GM12878 (cell line): ENCODE results near the gene SCD5. TPM values are rescaled to one million over a fixed set of nuclear protein-coding genes. Genes with fewer than 3 reads are reported as not detected.

Source experiments
- ATAC-seq: fragments of 200-7000 bp; cut with Tn5 transposase; 3 replicates; pipeline ENCODE4 v1.9.1; 2020; ENCODE audit warnings: mild to moderate bottlenecking, moderate library complexity
- BruUV-seq: library from RNA; stranded (reverse); fragments of 400-500 nt; replicated peaks from 2 replicates; lab custom pipeline; 2021; lab: Mats Ljungman, UMichigan
- CTCF ChIA-PET: fragments of 300-600 bp; sonication (Branson Sonifier 250); formaldehyde crosslinking; extraction: SDS; loops from one replicate; lab custom pipeline; 2021; ENCODE audit warnings: inconsistent platforms; lab: Yijun Ruan, JAX
- POLR2A ChIA-PET: fragments of 350-600 bp; formaldehyde crosslinking; extraction: SDS; loops from one replicate; lab custom pipeline; 2021; ENCODE audit warnings: inconsistent platforms; lab: Charles Lee
- RAD21 ChIA-PET: fragments of 300-600 bp; sonication (Branson Sonifier 250); formaldehyde crosslinking; loops from one replicate; lab custom pipeline; 2023; ENCODE audit warnings: antibody characterized with exemption; ENCODE audit not compliant: unreplicated experiment; lab: Charles Lee
- SMC1A ChIA-PET: fragments of 300-600 bp; sonication (Branson Sonifier 250); formaldehyde crosslinking; loops from one replicate; lab custom pipeline; 2023; ENCODE audit not compliant: unreplicated experiment, uncharacterized antibody; lab: Charles Lee
- DNase-seq: peaks from one replicate; pipeline ENCODE4 v3.0.0-alpha.2; 2011; ENCODE audit warnings: low read depth, low spot score
- FAIRE-seq: peaks from 3 replicates; lab custom pipeline; 2011; peaks lifted over from hg19 to GRCh38; lab: Jason Lieb, UNC
- H2AFZ ChIP-seq: 2 replicates; pipeline ENCODE4 v1.6.0; 2011; ENCODE audit warnings: low read depth, low read length, control low read depth; ENCODE audit not compliant: control insufficient read depth
- H3K27ac ChIP-seq: 2 replicates; pipeline ENCODE4 v1.5.1; 2011; ENCODE audit warnings: control low read depth; ENCODE audit not compliant: control insufficient read depth, insufficient read depth
- H3K27me3 ChIP-seq, 2 experiments: replicated peaks in 1 of 2; 2 replicates each; pipeline versions ENCODE4 v1.6.0 to v1.6.1; 2011; ENCODE audit warnings: low read length in 1 of 2; ENCODE audit not compliant: control insufficient read depth in 2 of 2, insufficient read depth in 2 of 2
- H3K36me3 ChIP-seq, 2 experiments: 2 replicates each; pipeline ENCODE4 v1.5.1; 2011; ENCODE audit warnings: low read length in 1 of 2; ENCODE audit not compliant: control insufficient read depth in 2 of 2, insufficient read depth in 2 of 2
- H3K4me1 ChIP-seq: 2 replicates; pipeline ENCODE4 v1.6.1; 2011; ENCODE audit warnings: mild to moderate bottlenecking, low read length, moderate library complexity, mixed read lengths; ENCODE audit not compliant: control insufficient read depth, insufficient read depth
- H3K4me2 ChIP-seq: 2 replicates; pipeline ENCODE4 v1.6.0; 2011; ENCODE audit warnings: control low read depth; ENCODE audit not compliant: control insufficient read depth, insufficient read depth
- H3K4me3 ChIP-seq: fragments of 200-600 bp; sonication (generic); 2 replicates; pipeline ENCODE4 v1.5.1; 2016
- H3K79me2 ChIP-seq: 2 replicates; pipeline ENCODE4 v1.6.0; 2011; ENCODE audit warnings: low read length; ENCODE audit not compliant: control insufficient read depth, insufficient read depth
- H3K9ac ChIP-seq: 2 replicates; pipeline ENCODE4 v1.8.0; 2011; ENCODE audit warnings: low read length, control low read depth, mixed read lengths; ENCODE audit not compliant: control insufficient read depth, insufficient read depth
- H3K9me3 ChIP-seq: replicated peaks from 3 replicates; pipeline ENCODE4 v1.5.1; 2011; ENCODE audit warnings: mild to moderate bottlenecking, low read length; ENCODE audit not compliant: control insufficient read depth, insufficient read depth
- H4K20me1 ChIP-seq: 2 replicates; pipeline ENCODE4 v1.6.0; 2011; ENCODE audit not compliant: control insufficient read depth, insufficient read depth
- BRCA1 ChIP-seq: IDR thresholded peaks from 2 replicates; pipeline ENCODE4 v1.6.1; 2011; ENCODE audit warnings: low read depth, low read length, improper control_type of control experiment
- CBFB ChIP-seq: IDR thresholded peaks from 2 replicates; pipeline ENCODE4 v1.6.1; 2016; ENCODE audit warnings: antibody characterized with exemption, low read depth
- FOS ChIP-seq: IDR thresholded peaks from 3 replicates; pipeline ENCODE4 v1.6.1; 2011; ENCODE audit warnings: borderline replicate concordance; ENCODE audit not compliant: insufficient read length; ENCODE audit errors: extremely low read depth
- FOXM1 ChIP-seq: IDR thresholded peaks from 2 replicates; pipeline ENCODE4 v1.6.1; 2012; ENCODE audit warnings: low read depth, mild to moderate bottlenecking, inconsistent platforms, low read length, moderate library complexity
- GATAD2B ChIP-seq: fragments of 450-650 bp; conservative IDR thresholded peaks from 2 replicates; pipeline ENCODE4 v1.6.1; 2017; ENCODE audit warnings: low read depth, mild to moderate bottlenecking, moderate library complexity
- HCFC1 ChIP-seq: fragments of 150-350 bp; IDR thresholded peaks from 2 replicates; pipeline ENCODE4 v1.6.1; 2014; ENCODE audit warnings: low read length
- HDGF ChIP-seq: fragments of 450-650 bp; IDR thresholded peaks from 2 replicates; pipeline ENCODE4 v1.6.1; 2016; ENCODE audit warnings: antibody characterized with exemption
- KAT2A ChIP-seq: conservative IDR thresholded peaks from 2 replicates; pipeline ENCODE4 v1.6.1; 2011; ENCODE audit warnings: low read depth, low read length; ENCODE audit not compliant: control insufficient read depth
- MXI1 ChIP-seq: fragments of 150-350 bp; IDR thresholded peaks from 2 replicates; pipeline ENCODE4 v1.6.1; 2011; ENCODE audit warnings: low read depth, mild to moderate bottlenecking, inconsistent platforms, low read length, improper control_type of control experiment
- NFIC ChIP-seq: IDR thresholded peaks from 2 replicates; pipeline ENCODE4 v1.6.1; 2012; ENCODE audit warnings: low read depth, mild to moderate bottlenecking, inconsistent platforms, low read length, moderate library complexity
- NR2C1 ChIP-seq: fragments of 450-650 bp; IDR thresholded peaks from 2 replicates; pipeline ENCODE4 v1.6.1; 2017; ENCODE audit warnings: antibody characterized with exemption, mild to moderate bottlenecking, moderate library complexity
- POLR2AphosphoS2 ChIP-seq: IDR thresholded peaks from 2 replicates; pipeline ENCODE4 v1.6.1; 2011; ENCODE audit warnings: low read depth, mild to moderate bottlenecking, low read length, improper control_type of control experiment, moderate library complexity
- RFX5 ChIP-seq: IDR thresholded peaks from 2 replicates; pipeline ENCODE4 v1.6.1; 2011; ENCODE audit warnings: low read depth, low read length, improper control_type of control experiment
- SREBF1 ChIP-seq: IDR thresholded peaks from 2 replicates; pipeline ENCODE4 v1.6.1; 2012; ENCODE audit warnings: mild to moderate bottlenecking, low read length
- WRNIP1 ChIP-seq: IDR thresholded peaks from 2 replicates; pipeline ENCODE4 v1.6.1; 2011; ENCODE audit warnings: low read depth, low read length, improper control_type of control experiment, borderline replicate concordance
- WGBS: methylation state at CpG from one replicate; pipeline ENCODE4 v1.1.6; 2016; ENCODE audit warnings: low lambda C conversion rate; ENCODE audit not compliant: insufficient replicate concordance, insufficient coverage; ENCODE audit errors: missing lambda C conversion rate; 5-methylcytosine and 5-hydroxymethylcytosine counted together
- in situ Hi-C: fragments of 300-500 bp; cut with MboI; formaldehyde crosslinking; loops from 9 replicates; pipeline ENCODE4 v1.14.3; 2018; ENCODE audit warnings: mixed read lengths
- intact Hi-C: fragments of 100-400 bp; cut with micrococcal nuclease; formaldehyde crosslinking; loops from one replicate; pipeline ENCODE4 v1.14.2; 2022; ENCODE audit not compliant: unreplicated experiment
- polyA plus RNA-seq, 11 experiments: library from polyadenylated mRNA; depleted of rRNA in 4 of 11; unstranded in 6 of 11; stranded (reverse) in 5 of 11; fragments of >200 nt; fragmentation: Nextera tagmentation in 4 of 11; fragmentation: Illumina TruSeq in 1 of 11; extraction: Ambion mirVana in 4 of 11; extraction: Trizol in 1 of 11; gene quantifications; 1 replicate in 1 of 11; 2 replicates in 10 of 11; pipeline versions ENCODE4 v1.2.1 to v1.2.3, GENCODE V29; 2011 to 2016; ENCODE audit warnings: inconsistent platforms in 2 of 11, missing spikeins in 2 of 11, low read depth in 1 of 11
- total RNA-seq, 4 experiments: library from RNA; depleted of rRNA in 3 of 4; stranded (reverse); fragments of >200 nt in 3 of 4; fragmentation: Illumina TruSeq in 1 of 4; extraction: Trizol in 1 of 4; gene quantifications; 2 replicates each; pipeline versions ENCODE4 v1.2.1 to v1.2.3, GENCODE V29; 2013 to 2021
- TF ChIP-seq, protein P1 (sequence below): IDR thresholded peaks from 2 replicates; pipeline ENCODE4 v1.6.1; 2012; ENCODE audit warnings: low read depth, low read length, improper control_type of control experiment
- TF ChIP-seq, protein P2 (sequence below): fragments of 450-650 bp; IDR thresholded peaks from 2 replicates; pipeline ENCODE4 v1.6.1; 2017; ENCODE audit warnings: mild to moderate bottlenecking, low read depth, inconsistent platforms; ENCODE audit not compliant: poor library complexity, severe bottlenecking
- TF ChIP-seq, protein P3 (sequence below): fragments of 450-650 bp; IDR thresholded peaks from 2 replicates; pipeline ENCODE4 v1.6.1; 2016; ENCODE audit warnings: mild to moderate bottlenecking
- TF ChIP-seq, protein P4 (sequence below): fragments of 450-650 bp; IDR thresholded peaks from 2 replicates; pipeline ENCODE4 v1.6.1; 2017; ENCODE audit warnings: low read depth, mild to moderate bottlenecking, moderate library complexity

Gene SCD5
- total and polyA plus RNA-seq, 10 of the 15 experiments (the other 5 are each of a cell fraction or from before 2014, with no cell fraction given), result 2.4 to 15.0 (median 4.2) TPM

DNA sequence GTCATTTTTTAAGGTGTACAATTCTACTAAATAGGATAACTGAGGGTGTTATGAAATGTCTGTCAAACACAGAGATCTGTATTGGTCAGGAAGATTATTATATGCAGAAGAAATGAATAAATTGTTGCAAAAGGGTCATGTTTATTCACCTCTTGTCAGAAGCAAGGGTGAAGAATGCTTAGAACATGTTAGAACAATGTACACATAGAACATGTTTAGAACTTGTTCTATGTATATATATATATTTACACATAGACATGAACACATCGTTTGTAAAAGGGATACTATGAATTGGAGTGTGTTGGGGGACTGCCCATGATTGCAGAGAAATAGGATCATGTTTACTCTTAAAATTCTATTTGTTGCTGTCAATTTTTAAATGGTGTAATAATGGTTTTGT is 208.8 kb downstream of the SCD5 start:
- ATAC-seq (no peak), FAIRE-seq (no peak), DNase-seq (no peak)
- ChIA-PET SMC1A (no interaction called here), RAD21 (no interaction called here), CTCF (no interaction called here), POLR2A (no interaction called here)
- in situ Hi-C loops (no loop called here), intact Hi-C loops (no loop called here)
- Histone ChIP-seq H3K9ac (no peak overlapping the region), H3K9me3 (no peaks in the 10 kb centered on the region), H3K4me1 (no peaks in the 10 kb centered on the region), H3K36me3 (no peaks in the 10 kb centered on the region), H3K27me3 (0 out of 4 replicates have a peak, but pooled peaks cover 2 to 5% of the 10 kb centered on the region in 2 experiments), H4K20me1 (no peaks in the 10 kb centered on the region), H3K4me2 (no peak overlapping the region), H3K4me3 (no peak overlapping the region), H2AFZ (no peak overlapping the region), H3K79me2 (no peaks in the 10 kb centered on the region), H3K27ac (no peak overlapping the region)
- WGBS, result 0% methylated on average over 1 of the region's 1 CpG
- TF ChIP-seq HDGF, result no peak
- no peak for TF ChIP-seq HCFC1
- no peak for TF ChIP-seq GATAD2B
- no peak for TF ChIP-seq NFIC
- TF ChIP-seq FOXM1, result no peak
- TF ChIP-seq KAT2A, result no peak
- no peak for TF ChIP-seq MXI1
- TF ChIP-seq BRCA1, result no peak
- TF ChIP-seq, protein P1, sequence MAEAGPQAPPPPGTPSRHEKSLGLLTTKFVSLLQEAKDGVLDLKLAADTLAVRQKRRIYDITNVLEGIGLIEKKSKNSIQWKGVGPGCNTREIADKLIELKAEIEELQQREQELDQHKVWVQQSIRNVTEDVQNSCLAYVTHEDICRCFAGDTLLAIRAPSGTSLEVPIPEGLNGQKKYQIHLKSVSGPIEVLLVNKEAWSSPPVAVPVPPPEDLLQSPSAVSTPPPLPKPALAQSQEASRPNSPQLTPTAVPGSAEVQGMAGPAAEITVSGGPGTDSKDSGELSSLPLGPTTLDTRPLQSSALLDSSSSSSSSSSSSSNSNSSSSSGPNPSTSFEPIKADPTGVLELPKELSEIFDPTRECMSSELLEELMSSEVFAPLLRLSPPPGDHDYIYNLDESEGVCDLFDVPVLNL, result no peak
- TF ChIP-seq, protein P2, sequence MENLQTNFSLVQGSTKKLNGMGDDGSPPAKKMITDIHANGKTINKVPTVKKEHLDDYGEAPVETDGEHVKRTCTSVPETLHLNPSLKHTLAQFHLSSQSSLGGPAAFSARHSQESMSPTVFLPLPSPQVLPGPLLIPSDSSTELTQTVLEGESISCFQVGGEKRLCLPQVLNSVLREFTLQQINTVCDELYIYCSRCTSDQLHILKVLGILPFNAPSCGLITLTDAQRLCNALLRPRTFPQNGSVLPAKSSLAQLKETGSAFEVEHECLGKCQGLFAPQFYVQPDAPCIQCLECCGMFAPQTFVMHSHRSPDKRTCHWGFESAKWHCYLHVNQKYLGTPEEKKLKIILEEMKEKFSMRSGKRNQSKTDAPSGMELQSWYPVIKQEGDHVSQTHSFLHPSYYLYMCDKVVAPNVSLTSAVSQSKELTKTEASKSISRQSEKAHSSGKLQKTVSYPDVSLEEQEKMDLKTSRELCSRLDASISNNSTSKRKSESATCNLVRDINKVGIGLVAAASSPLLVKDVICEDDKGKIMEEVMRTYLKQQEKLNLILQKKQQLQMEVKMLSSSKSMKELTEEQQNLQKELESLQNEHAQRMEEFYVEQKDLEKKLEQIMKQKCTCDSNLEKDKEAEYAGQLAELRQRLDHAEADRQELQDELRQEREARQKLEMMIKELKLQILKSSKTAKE, result no peak
- TF ChIP-seq, protein P3, sequence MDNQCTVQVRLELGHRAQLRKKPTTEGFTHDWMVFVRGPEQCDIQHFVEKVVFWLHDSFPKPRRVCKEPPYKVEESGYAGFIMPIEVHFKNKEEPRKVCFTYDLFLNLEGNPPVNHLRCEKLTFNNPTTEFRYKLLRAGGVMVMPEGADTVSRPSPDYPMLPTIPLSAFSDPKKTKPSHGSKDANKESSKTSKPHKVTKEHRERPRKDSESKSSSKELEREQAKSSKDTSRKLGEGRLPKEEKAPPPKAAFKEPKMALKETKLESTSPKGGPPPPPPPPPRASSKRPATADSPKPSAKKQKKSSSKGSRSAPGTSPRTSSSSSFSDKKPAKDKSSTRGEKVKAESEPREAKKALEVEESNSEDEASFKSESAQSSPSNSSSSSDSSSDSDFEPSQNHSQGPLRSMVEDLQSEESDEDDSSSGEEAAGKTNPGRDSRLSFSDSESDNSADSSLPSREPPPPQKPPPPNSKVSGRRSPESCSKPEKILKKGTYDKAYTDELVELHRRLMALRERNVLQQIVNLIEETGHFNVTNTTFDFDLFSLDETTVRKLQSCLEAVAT, result no peak
- TF ChIP-seq NR2C1, result no peak
- TF ChIP-seq WRNIP1, result no peak
- no peak for TF ChIP-seq SREBF1
- no peak for TF ChIP-seq CBFB
- TF ChIP-seq, protein P4, sequence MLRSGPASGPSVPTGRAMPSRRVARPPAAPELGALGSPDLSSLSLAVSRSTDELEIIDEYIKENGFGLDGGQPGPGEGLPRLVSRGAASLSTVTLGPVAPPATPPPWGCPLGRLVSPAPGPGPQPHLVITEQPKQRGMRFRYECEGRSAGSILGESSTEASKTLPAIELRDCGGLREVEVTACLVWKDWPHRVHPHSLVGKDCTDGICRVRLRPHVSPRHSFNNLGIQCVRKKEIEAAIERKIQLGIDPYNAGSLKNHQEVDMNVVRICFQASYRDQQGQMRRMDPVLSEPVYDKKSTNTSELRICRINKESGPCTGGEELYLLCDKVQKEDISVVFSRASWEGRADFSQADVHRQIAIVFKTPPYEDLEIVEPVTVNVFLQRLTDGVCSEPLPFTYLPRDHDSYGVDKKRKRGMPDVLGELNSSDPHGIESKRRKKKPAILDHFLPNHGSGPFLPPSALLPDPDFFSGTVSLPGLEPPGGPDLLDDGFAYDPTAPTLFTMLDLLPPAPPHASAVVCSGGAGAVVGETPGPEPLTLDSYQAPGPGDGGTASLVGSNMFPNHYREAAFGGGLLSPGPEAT, result no peak
- no peak for TF ChIP-seq POLR2AphosphoS2
- no peak for TF ChIP-seq FOS
- TF ChIP-seq RFX5, result no peak
- BruUV-seq, result no TSS peak
